A673 (cell line): ENCODE measurements around the gene FAM83G. TPM values are rescaled to one million over a fixed set of nuclear protein-coding genes. Genes with fewer than 3 reads are reported as not detected.

Experiments
- BruUV-seq: library from RNA; stranded (reverse); fragments of 400-500 nt; replicated peaks from 2 replicates; lab custom pipeline; 2021; lab: Mats Ljungman, UMichigan
- CTCF ChIA-PET: fragments of 300-600 bp; sonication (Branson Sonifier 250); formaldehyde crosslinking; loops from one replicate; lab custom pipeline; 2022; ENCODE audit warnings: antibody characterized with exemption; lab: Charles Lee
- POLR2A ChIA-PET: fragments of 300-600 bp; sonication (Branson Sonifier 250); formaldehyde crosslinking; loops from one replicate; lab custom pipeline; 2022; ENCODE audit warnings: antibody characterized with exemption; ENCODE audit not compliant: low non-redundant PET; lab: Charles Lee
- DNase-seq: peaks from one replicate; pipeline ENCODE4 v3.0.0-alpha.2; 2015; ENCODE audit warnings: low spot score
- H3K27ac ChIP-seq: fragments of 200-600 bp; sonication (generic); 2 replicates; pipeline ENCODE4 v1.5.1; 2016; ENCODE audit warnings: mixed run types, low read depth, mild to moderate bottlenecking, mixed read lengths, antibody characterized with exemption, low read length; ENCODE audit not compliant: poor library complexity, severe bottlenecking
- H3K27me3 ChIP-seq: fragments of 200-600 bp; sonication (generic); replicated peaks from 2 replicates; pipeline ENCODE4 v1.6.1; 2017; ENCODE audit warnings: mixed run types, low read depth, mild to moderate bottlenecking, mixed read lengths, antibody characterized with exemption, low read length; ENCODE audit not compliant: insufficient read depth, poor library complexity
- H3K36me3 ChIP-seq: fragments of 200-600 bp; sonication (generic); 2 replicates; pipeline ENCODE4 v1.6.1; 2016; ENCODE audit warnings: mixed run types, mild to moderate bottlenecking, mixed read lengths, antibody characterized with exemption, low read length; ENCODE audit not compliant: insufficient read depth, poor library complexity, severe bottlenecking
- H3K4me1 ChIP-seq: fragments of 200-600 bp; sonication (generic); 2 replicates; pipeline ENCODE4 v1.6.1; 2017; ENCODE audit warnings: mixed run types, mild to moderate bottlenecking, mixed read lengths, antibody characterized with exemption, low read length; ENCODE audit not compliant: insufficient read depth, poor library complexity, severe bottlenecking
- H3K4me3 ChIP-seq: fragments of 200-600 bp; sonication (generic); 2 replicates; pipeline ENCODE4 v1.5.1; 2016; ENCODE audit warnings: low read depth, mixed run types, mild to moderate bottlenecking, mixed read lengths, low read length; ENCODE audit not compliant: poor library complexity, severe bottlenecking
- H3K9me3 ChIP-seq: fragments of 200-600 bp; sonication (generic); 2 replicates; pipeline ENCODE4 v1.6.1; 2016; ENCODE audit warnings: mixed run types, low read depth, mild to moderate bottlenecking, mixed read lengths, antibody characterized with exemption, low read length; ENCODE audit not compliant: poor library complexity, severe bottlenecking
- CTCF ChIP-seq: fragments of 300-800, 200-600 bp; sonication (generic); conservative IDR thresholded peaks from 2 replicates; pipeline ENCODE4 v1.5.1; 2017; ENCODE audit warnings: low read depth, mild to moderate bottlenecking, antibody characterized with exemption, low read length, moderate library complexity, mixed read lengths
- EZH2 ChIP-seq: fragments of 200-600 bp; sonication (generic); IDR thresholded peaks from 2 replicates; pipeline ENCODE4 v1.6.1; 2017; ENCODE audit warnings: borderline replicate concordance, low read depth, mild to moderate bottlenecking, mixed read lengths, antibody characterized with exemption, low read length; ENCODE audit not compliant: poor library complexity, severe bottlenecking
- intact Hi-C: fragments of 100-400 bp; cut with micrococcal nuclease; formaldehyde crosslinking; loops from one replicate; pipeline ENCODE4 v1.10.0; 2022; ENCODE audit not compliant: unreplicated experiment
- total RNA-seq: library from RNA; stranded (reverse); gene quantifications from 2 replicates; pipeline ENCODE4 v1.2.3, GENCODE V29; 2021

FAM83G gene
- total RNA-seq, 1 experiment from 2014 or later: 12.4 TPM

GRCh38 chr17:18999911-19000310, 4.7 kb downstream of the FAM83G start:
- BruUV-seq: no TSS peak
- Histone ChIP-seq H3K27ac (no peak overlapping the region), H3K27me3 (no peaks in the 10 kb centered on the region), H3K9me3 (no peaks in the 10 kb centered on the region), H3K36me3 (no peaks in the 10 kb centered on the region), H3K4me1 (no peaks in the 10 kb centered on the region), H3K4me3 (no peak overlapping the region)
- TF ChIP-seq EZH2 (no peak), CTCF (no peak)
- DNase-seq: no peak
- CTCF ChIA-PET: interaction anchor here (0.8 kb wide), 1 partner anchor 39 kb away, joined by 3 read pairs; no protein-coding TSS in a partner anchor
- POLR2A ChIA-PET: no interaction called here
- intact Hi-C loops: no loop called here

GRCh38 chr17:18999394-18999793, 5.2 kb downstream of the FAM83G start:
- H3K27ac ChIP-seq: no peak overlapping the region
- DNase-seq: no peak
- TF ChIP-seq EZH2: no peak
- TF ChIP-seq CTCF: no peak
- H3K4me3 ChIP-seq: no peak overlapping the region
- intact Hi-C loops: no loop called here
- no TSS peak for BruUV-seq
- H3K36me3 ChIP-seq: no peaks in the 10 kb centered on the region
- ChIA-PET POLR2A (no interaction called here), CTCF (interaction anchor here (0.8 kb wide), 1 partner anchor 38 kb away, joined by 3 read pairs; no protein-coding TSS in a partner anchor)
- H3K9me3 ChIP-seq: no peaks in the 10 kb centered on the region
- H3K4me1 ChIP-seq: no peaks in the 10 kb centered on the region
- H3K27me3 ChIP-seq: no peaks in the 10 kb centered on the region

GRCh38 chr17:18997650-18998196, 6.8 kb downstream of the FAM83G start:
- DNase-seq: no peak
- Histone ChIP-seq H3K4me3 (no peak overlapping the region), H3K9me3 (no peaks in the 10 kb centered on the region), H3K27ac (no peak overlapping the region), H3K4me1 (no peaks in the 10 kb centered on the region), H3K36me3 (no peaks in the 10 kb centered on the region), H3K27me3 (no peaks in the 10 kb centered on the region)
- CTCF ChIA-PET: no interaction called here
- BruUV-seq: no TSS peak
- POLR2A ChIA-PET: no interaction called here
- TF ChIP-seq CTCF: no peak
- TF ChIP-seq EZH2: no peak
- intact Hi-C loops: no loop called here
